GM18508 (cell line): Measurements from ENCODE around the gene FPR3.
"Not testable (repeated sequence)": the region's sequence is repeated elsewhere in the genome, so short reads cannot be mapped to it uniquely, and the experiment has no call there.

Experiments used
- ATAC-seq: cut with Tn5 transposase; IDR thresholded peaks from one replicate; pipeline ENCODE4 v1.9.1; 2021; ENCODE audit warnings: moderate number of reproducible peaks; ENCODE audit not compliant: insufficient read depth, unreplicated experiment

The FPR3 gene

DNA sequence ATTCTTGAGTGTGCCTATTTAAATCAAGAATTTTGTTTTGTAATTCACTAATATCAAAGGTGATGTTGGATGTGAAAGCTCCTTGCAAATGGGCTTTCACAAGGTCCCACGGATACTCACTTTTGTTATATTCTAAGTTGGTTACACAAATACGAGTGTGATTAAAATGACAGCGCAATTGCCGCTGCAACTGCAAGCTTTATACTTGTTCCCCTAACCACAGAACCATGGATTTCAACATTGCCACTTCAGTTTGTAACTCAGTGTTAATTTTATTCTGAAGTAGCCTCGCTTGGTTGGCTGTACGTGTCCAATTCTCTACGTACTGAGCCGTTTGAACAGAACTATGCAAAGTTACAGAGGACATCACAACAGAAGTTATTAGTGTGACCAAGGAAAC, 10.4 kb downstream of the FPR3 start:
- ATAC-seq: not testable (repeated sequence)

DNA sequence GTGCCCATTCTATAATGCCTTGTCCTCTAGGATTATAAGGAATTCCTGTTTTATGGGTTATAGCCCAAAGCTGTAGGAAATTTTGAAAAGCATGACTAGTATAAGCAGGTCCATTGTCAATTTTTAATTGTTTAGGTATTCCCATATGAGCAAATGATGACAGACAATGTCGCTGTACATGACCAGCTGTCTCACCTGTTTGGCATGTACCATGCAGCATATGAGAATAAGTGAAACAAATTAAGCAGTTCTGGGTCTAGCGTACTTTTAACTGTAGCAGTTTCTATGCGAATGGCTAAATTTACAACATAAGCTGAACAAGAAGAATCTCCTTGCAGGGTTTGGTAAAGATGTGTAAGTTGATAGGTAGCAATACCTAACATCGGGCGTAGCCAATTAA, 11.6 kb downstream of the FPR3 start:
- not testable (repeated sequence) for ATAC-seq

- no peak for ATAC-seq
These were observed 12.2 kb downstream of the FPR3 start for GRCh38 chr19:51807111-51807701.

DNA sequence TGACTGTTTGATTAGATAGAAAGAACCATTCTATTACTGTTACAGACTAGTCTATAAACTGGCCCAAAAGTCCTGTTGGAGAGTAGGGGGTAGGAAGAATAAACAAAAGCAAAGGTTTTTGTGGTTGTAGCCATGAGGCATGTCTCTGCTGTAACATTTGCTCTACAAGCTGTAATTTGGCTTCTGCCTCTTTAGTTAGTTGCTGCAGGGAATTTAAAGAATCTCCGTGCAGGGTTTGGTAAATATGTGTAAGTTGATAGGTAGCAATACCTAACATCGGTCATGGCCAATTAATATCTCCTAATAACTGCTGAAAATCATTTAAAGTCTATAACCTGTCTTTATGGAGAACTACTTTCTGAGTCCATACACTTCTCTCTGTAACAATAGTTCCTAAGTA, 13.0 kb downstream of the FPR3 start:
- no peak for ATAC-seq

GRCh38 chr19:51808333-51808986, 13.5 kb downstream of the FPR3 start:
- ATAC-seq: no peak

GRCh38 chr19:51809787-51810186, 14.8 kb downstream of the FPR3 start:
- no peak for ATAC-seq

GRCh38 chr19:51810223-51810622, 15.3 kb downstream of the FPR3 start:
- ATAC-seq: no peak

GRCh38 chr19:51811344-51811743, 16.4 kb downstream of the FPR3 start:
- ATAC-seq: no peak

GRCh38 chr19:51815043-51815442, 20.1 kb downstream of the FPR3 start:
- ATAC-seq: no peak

GRCh38 chr19:51816711-51817110, 21.8 kb downstream of the FPR3 start:
- ATAC-seq: no peak

DNA sequence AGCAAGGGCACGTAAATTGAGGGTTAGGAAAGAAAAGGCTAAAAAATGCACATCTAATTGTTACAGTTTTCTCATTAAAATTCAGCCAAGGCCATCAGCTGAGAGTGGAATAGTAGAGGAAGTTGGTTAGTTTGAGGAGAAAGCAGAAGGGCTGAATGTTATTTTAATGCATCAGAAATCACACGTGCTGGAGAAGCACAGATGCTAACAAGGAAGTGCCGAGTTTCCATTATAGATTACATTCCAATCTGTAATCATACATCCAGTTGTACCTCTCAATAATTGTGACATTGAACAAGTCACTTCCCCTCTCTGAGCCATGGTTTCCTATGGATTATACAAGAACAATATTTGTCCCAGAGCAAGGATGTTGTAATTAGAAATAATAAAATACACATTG, 25.1 kb downstream of the FPR3 start:
- no peak for ATAC-seq

DNA sequence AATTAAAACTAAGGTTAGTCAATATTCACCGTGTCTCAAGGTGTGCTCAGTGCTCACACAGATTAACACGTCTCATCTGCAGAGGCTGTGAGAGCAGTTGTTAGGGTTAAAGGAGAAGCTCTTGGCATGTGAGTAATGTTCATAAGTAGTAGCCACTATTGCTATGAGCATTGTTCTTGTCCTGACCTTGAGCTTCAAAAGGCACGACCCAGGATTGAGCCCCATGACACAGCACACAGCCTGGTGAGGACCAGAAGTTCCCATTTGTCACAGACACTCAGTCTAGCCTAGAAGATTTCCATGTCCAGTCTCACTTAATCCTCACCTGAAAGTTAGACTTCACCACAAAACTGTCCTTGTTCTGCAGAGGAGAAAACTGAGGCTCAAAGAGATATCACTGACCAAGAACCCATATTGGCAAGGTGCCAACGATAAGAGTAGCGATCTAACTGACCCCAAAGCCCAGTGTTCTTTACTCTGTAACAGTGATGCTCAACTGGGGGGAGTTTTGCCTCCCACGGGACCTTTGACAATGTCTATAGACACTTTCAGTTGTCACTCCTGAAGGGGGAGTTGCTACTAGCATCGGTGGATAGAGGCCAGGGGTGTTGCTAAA, 26.0 kb downstream of the FPR3 start:
- ATAC-seq: no peak

GRCh38 chr19:51821456-51821855, 26.5 kb downstream of the FPR3 start:
- no peak for ATAC-seq

DNA sequence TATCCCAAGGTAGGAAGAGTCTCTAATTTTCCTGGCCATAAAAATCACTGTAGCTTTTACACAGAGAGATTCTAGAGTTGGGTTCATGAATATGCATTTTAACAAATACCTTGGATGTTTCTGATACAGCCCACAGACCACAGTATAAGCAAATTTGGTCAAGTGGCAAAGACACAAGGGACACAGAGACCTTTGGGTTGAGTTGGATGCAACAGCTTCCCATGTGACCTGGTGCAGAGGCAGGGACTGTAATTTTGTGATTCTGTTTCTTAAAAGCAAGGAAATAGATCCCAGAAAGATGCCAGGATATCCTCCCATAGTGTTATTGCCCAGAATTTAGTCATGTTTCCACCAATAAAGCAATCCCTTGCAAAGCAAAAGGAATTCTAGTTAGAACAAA, 27.0 kb downstream of the FPR3 start:
- no peak for ATAC-seq

DNA sequence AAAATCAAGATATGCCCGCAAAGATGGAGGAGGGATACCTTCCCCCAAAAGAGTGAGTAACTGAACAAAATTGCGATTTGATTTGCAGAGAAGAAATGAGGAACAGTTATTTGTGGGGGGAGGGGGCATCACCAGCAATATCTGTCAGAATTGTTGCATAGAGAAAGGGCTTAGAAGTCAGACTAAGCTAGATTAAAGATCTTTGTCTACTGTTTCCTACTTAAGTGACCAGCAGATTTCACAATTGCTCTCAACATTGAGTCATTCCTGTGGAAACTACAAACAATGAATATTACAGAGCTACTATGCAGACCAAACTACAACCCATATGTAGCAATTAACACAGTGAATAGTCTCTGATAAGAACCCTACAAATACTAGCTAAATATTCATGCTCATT, 27.4 kb downstream of the FPR3 start:
- no peak for ATAC-seq

- ATAC-seq: no peak
These were observed 28.0 kb downstream of the FPR3 start for GRCh38 chr19:51822946-51823345.

GRCh38 chr19:51824281-51825005, 29.5 kb downstream of the FPR3 start:
- ATAC-seq: no peak

DNA sequence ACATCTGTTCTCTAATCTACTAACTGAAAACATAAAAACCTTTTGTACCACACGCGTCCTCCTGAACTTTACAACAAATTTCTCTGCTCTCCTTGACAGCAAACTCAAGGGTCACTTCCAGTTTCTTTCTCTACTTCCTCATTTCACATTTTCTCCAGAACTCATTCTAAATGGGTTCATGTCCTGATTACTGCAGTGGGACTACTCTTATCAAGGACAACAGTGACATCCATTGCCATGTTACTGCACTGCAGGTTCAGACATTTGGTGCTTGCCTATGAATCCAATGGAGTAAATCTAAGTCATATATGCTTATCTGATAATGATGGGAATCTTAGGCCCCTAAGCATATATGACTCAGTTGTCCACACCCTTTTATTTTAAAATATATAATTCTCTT, 35.3 kb downstream of the FPR3 start:
- no peak for ATAC-seq

DNA sequence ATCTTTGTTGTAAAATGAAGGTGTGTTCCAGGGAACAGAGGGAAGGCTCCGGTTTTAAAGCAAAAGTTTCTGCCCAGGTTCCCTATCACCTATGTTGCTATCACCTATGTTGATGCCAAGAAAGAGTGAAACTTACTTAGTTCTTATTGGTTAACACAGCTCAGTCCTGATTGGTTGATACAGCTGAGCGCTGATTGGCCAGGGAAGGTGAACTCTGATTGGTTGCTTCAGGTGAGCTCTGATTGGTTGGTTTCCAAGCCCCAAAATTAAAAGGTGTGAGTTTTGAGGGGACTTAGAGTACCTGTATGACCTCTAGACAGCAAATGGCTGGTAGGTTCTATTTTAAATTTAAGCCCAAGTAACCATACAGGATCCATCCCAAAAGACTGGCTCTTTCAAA, 42.2 kb downstream of the FPR3 start:
- ATAC-seq: no peak

DNA sequence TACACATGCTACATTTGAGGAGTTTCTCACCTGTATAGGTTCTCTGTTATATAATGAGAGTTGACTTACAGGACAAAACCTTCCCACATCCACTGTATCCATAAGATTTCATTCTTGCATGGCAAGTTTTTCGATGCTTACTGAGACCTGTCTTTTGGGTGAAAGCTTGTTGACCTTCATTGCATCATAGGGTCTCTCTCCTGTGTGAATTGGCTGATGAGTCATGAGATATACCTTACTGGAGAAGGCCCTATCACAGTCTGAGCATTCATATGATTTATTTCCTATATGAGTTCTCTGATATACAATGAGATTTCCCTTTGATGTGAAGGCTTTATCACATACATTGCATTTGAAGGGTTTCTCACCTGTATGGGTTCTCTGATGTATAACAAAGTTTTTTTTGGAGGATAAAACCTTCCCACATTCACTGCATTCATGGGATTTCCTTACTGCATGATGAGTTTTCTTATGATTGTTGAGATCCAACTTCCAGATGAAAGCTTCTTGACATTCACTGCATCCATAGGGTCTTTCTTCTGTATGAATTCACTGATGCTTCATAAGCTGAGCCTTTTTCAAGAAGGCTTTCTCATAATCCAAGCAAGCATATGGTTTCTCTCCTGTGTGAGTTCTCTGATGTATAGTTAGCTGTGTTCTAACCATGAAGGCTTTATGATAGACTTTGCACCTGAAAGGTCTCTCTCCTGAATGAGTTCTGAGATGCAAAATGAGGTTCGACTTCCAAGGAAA, 67.1 kb downstream of the FPR3 start:
- no peak for ATAC-seq

GRCh38 chr19:51873097-51873496, 78.1 kb downstream of the FPR3 start:
- ATAC-seq: no peak
